ENCODE data around the gene NPL. TPM values are rescaled to one million over a fixed set of nuclear protein-coding genes. Genes with fewer than 3 reads are reported as not detected.

NPL gene
- total RNA-seq, 1 experiment from 2014 or later: 6.9 TPM

DNA sequence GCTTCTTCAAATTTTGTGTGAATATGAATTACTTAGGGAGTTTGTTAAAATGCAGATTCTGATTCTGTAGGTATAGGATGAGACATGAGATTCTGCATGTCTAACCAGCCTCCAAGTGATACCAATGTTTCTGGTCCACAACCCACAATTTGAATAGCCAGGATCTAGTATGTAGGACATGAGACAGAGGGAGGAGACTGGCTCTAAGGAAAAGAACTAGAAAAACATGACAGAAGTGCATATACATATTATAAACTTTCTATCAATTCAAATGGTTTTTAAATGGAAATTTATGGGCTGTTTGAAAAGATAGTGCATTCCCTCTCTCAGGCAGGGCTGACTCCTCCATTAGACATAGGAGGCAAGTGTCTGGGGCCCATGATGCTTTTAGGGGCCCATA, 33.9 kb upstream of the NPL start:
- no peak for DNase-seq (ENCODE audit: low spot score)
- Histone ChIP-seq H3K9me3 (ENCODE audit: low read depth, low read length, poor library complexity, severe bottlenecking) (no peaks in the 10 kb centered on the region), H3K27me3 (replicated peaks; ENCODE audit: insufficient read depth, low read depth, low read length, poor library complexity) (no peaks in the 10 kb centered on the region), H3K36me3 (ENCODE audit: insufficient read depth, low read length, poor library complexity, severe bottlenecking) (no peaks in the 10 kb centered on the region), H3K4me3 (ENCODE audit: low read depth, low read length, poor library complexity, severe bottlenecking) (no peak overlapping the region), H3K4me1 (ENCODE audit: insufficient read depth, low read length, poor library complexity, severe bottlenecking) (no peaks in the 10 kb centered on the region), H3K27ac (ENCODE audit: low read depth, low read length, poor library complexity, severe bottlenecking) (no peak overlapping the region)
- BruUV-seq (replicated peaks): no TSS peak
- POLR2A ChIA-PET (ENCODE audit: low non-redundant PET): no interaction called here
- TF ChIP-seq, protein P1, sequence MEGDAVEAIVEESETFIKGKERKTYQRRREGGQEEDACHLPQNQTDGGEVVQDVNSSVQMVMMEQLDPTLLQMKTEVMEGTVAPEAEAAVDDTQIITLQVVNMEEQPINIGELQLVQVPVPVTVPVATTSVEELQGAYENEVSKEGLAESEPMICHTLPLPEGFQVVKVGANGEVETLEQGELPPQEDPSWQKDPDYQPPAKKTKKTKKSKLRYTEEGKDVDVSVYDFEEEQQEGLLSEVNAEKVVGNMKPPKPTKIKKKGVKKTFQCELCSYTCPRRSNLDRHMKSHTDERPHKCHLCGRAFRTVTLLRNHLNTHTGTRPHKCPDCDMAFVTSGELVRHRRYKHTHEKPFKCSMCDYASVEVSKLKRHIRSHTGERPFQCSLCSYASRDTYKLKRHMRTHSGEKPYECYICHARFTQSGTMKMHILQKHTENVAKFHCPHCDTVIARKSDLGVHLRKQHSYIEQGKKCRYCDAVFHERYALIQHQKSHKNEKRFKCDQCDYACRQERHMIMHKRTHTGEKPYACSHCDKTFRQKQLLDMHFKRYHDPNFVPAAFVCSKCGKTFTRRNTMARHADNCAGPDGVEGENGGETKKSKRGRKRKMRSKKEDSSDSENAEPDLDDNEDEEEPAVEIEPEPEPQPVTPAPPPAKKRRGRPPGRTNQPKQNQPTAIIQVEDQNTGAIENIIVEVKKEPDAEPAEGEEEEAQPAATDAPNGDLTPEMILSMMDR (conservative IDR thresholded peaks at IDR 0.05; ENCODE audit: low read depth, low read length): no peak
- TF ChIP-seq EZH2 (IDR thresholded peaks at IDR 0.05; ENCODE audit: borderline replicate concordance, low read depth, low read length, poor library complexity, severe bottlenecking): no peak
- intact Hi-C loops (cut with micrococcal nuclease; ENCODE audit: unreplicated experiment): no loop called here
- CTCF ChIA-PET: no interaction called here

DNA sequence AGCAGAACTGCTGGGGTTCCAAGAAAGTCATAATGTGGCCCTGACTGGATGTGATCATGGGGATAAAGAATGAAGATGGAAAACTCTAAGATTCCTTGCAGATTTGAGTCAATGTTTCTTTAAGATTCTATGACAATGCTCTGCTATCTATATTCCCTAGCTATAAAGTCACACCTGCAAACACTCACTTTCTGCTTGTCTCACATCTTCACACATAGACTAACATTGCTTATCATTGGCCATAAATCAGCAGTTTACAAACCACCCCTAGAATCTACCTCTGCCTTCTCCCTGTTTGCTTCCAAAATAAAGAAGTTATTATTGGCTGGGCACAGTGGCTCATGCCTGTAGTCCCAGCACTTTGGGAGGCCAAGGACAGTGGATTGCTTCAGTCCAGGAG, 33.1 kb upstream of the NPL start:
- Histone ChIP-seq H3K4me1 (ENCODE audit: insufficient read depth, low read length, poor library complexity, severe bottlenecking) (no peaks in the 10 kb centered on the region), H3K36me3 (ENCODE audit: insufficient read depth, low read length, poor library complexity, severe bottlenecking) (no peaks in the 10 kb centered on the region), H3K9me3 (ENCODE audit: low read depth, low read length, poor library complexity, severe bottlenecking) (no peaks in the 10 kb centered on the region), H3K4me3 (ENCODE audit: low read depth, low read length, poor library complexity, severe bottlenecking) (no peak overlapping the region), H3K27me3 (replicated peaks; ENCODE audit: insufficient read depth, low read depth, low read length, poor library complexity) (no peaks in the 10 kb centered on the region), H3K27ac (ENCODE audit: low read depth, low read length, poor library complexity, severe bottlenecking) (no peak overlapping the region)
- DNase-seq (ENCODE audit: low spot score): no peak
- no TSS peak for BruUV-seq (replicated peaks)
- TF ChIP-seq EZH2 (IDR thresholded peaks at IDR 0.05; ENCODE audit: borderline replicate concordance, low read depth, low read length, poor library complexity, severe bottlenecking): no peak
- TF ChIP-seq, protein P1 (conservative IDR thresholded peaks at IDR 0.05; ENCODE audit: low read depth, low read length): no peak
- ChIA-PET POLR2A (ENCODE audit: low non-redundant PET) (interaction anchor here (0.6 kb wide), 1 partner anchor 14 kb away, joined by 3 read pairs; no protein-coding TSS in a partner anchor), CTCF (no interaction called here)
- intact Hi-C loops (cut with micrococcal nuclease; ENCODE audit: unreplicated experiment): no loop called here

DNA sequence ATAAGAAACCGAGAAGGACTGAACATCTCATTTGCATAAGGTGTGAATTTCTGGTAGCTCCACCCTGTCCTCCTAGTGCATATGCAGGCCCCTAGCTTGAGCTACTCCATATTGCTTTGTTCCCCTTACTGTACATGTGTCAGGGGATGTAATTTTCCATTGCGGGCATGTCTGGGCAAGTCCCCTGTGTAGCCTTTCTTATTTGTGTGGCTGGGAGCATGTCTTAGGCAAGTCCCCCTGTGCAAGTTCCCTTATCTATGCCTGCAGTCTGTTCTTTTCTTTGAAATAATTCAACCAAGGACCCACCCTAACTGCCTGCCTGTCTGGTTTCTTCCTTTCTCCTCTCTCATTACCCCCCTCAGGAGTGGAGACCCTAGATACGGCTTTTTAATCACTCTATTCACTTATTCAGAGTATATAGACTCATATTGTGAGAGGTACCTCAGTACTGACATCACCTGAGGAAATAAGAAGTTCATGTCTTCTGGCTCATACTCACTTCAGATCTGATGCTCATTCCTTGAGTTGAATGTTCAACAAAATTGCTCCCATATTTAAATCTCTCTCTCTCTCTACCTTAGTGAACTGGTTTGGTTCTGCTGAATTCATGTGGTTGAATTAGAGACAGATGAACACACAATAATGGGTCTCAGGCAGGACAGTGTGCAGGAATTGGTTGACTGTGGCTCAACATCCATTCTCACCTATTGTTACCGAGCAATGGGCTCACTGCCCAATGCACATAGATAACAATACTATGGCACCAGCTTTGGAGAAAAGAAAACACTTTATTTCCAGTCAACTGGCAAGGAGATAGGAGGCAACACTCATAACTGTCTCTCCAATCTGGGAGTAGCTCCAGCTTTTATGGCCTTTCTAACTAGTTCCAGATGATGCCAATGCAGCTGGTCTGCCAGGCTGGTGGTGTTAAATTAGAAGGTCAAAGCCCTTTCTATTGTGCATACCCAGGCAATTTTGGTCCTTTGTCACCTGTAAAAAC, 27.9 kb upstream of the NPL start:
- CTCF ChIA-PET: no interaction called here
- no TSS peak for BruUV-seq (replicated peaks)
- no peaks in the 10 kb centered on the region for H3K4me1 ChIP-seq (ENCODE audit: insufficient read depth, low read length, poor library complexity, severe bottlenecking)
- H3K36me3 ChIP-seq (ENCODE audit: insufficient read depth, low read length, poor library complexity, severe bottlenecking): no peaks in the 10 kb centered on the region
- POLR2A ChIA-PET (ENCODE audit: low non-redundant PET): no interaction called here
- H3K9me3 ChIP-seq (ENCODE audit: low read depth, low read length, poor library complexity, severe bottlenecking): no peaks in the 10 kb centered on the region
- no peak overlapping the region for H3K27ac ChIP-seq (ENCODE audit: low read depth, low read length, poor library complexity, severe bottlenecking)
- intact Hi-C loops (cut with micrococcal nuclease; ENCODE audit: unreplicated experiment): no loop called here
- no peaks in the 10 kb centered on the region for H3K27me3 ChIP-seq (replicated peaks; ENCODE audit: insufficient read depth, low read depth, low read length, poor library complexity)
- no peak for TF ChIP-seq EZH2 (IDR thresholded peaks at IDR 0.05; ENCODE audit: borderline replicate concordance, low read depth, low read length, poor library complexity, severe bottlenecking)
- TF ChIP-seq, protein P1 (conservative IDR thresholded peaks at IDR 0.05; ENCODE audit: low read depth, low read length): no peak
- no peak overlapping the region for H3K4me3 ChIP-seq (ENCODE audit: low read depth, low read length, poor library complexity, severe bottlenecking)
- no peak for DNase-seq (ENCODE audit: low spot score)
